MM.1S (cell line): ENCODE measurements around the gene FAM240A.
A peak's percentile ranks its signal among the peaks of the same experiment; 100 is the strongest.

Source experiments
- DNase-seq: peaks from one replicate; pipeline ENCODE4 v3.0.0-alpha.2; 2015
- H2AFZ ChIP-seq: fragments of 300-600 bp; sonication (generic); 2 replicates; pipeline ENCODE4 v1.6.0; 2016; ENCODE audit warnings: antibody characterized with exemption, low read length
- H3F3A ChIP-seq: fragments of 300-600 bp; sonication (generic); 2 replicates; pipeline ENCODE4 v1.6.1; 2016; ENCODE audit warnings: mild to moderate bottlenecking, antibody characterized with exemption, low read length, moderate library complexity, mixed read lengths; ENCODE audit not compliant: insufficient read depth
- H3K27ac ChIP-seq: fragments of 300-600 bp; sonication (generic); 2 replicates; pipeline ENCODE4 v1.5.1; 2016; ENCODE audit warnings: mild to moderate bottlenecking, low read length
- H3K27me3 ChIP-seq: fragments of 300-600 bp; sonication (generic); replicated peaks from 2 replicates; pipeline ENCODE4 v1.6.0; 2016; ENCODE audit warnings: low read length; ENCODE audit not compliant: insufficient read depth
- H3K36me3 ChIP-seq: fragments of 300-600 bp; sonication (generic); replicated peaks from 2 replicates; pipeline ENCODE4 v1.6.1; 2016; ENCODE audit warnings: mild to moderate bottlenecking, low read length, mixed read lengths; ENCODE audit not compliant: insufficient read depth
- H3K4me1 ChIP-seq: fragments of 300-600 bp; sonication (generic); 2 replicates; pipeline ENCODE4 v1.6.1; 2016; ENCODE audit warnings: low read length, mixed read lengths
- H3K4me2 ChIP-seq: fragments of 300-600 bp; sonication (generic); 2 replicates; pipeline ENCODE4 v1.6.0; 2016; ENCODE audit warnings: low read depth, low read length
- H3K4me3 ChIP-seq: fragments of 300-600 bp; sonication (generic); 2 replicates; pipeline ENCODE4 v1.5.1; 2016; ENCODE audit warnings: low read length, mixed read lengths
- H3K79me2 ChIP-seq: fragments of 300-600 bp; sonication (generic); 2 replicates; pipeline ENCODE4 v1.6.1; 2016; ENCODE audit warnings: mixed run types, low read length, mixed read lengths
- H3K9ac ChIP-seq: fragments of 300-600 bp; sonication (generic); 2 replicates; pipeline ENCODE4 v1.6.1; 2016; ENCODE audit warnings: low read length, mixed read lengths
- H3K9me2 ChIP-seq: fragments of 300-600 bp; sonication (generic); replicated peaks from 2 replicates; pipeline ENCODE4 v1.6.1; 2016; ENCODE audit warnings: mild to moderate bottlenecking, low read length, mixed read lengths; ENCODE audit not compliant: insufficient read depth
- H3K9me3 ChIP-seq: fragments of 300-600 bp; sonication (generic); replicated peaks from 2 replicates; pipeline ENCODE4 v1.6.1; 2016; ENCODE audit warnings: mild to moderate bottlenecking, low read length, mixed read lengths; ENCODE audit not compliant: insufficient read depth
- H4K20me1 ChIP-seq: fragments of 300-600 bp; sonication (generic); 2 replicates; pipeline ENCODE4 v1.6.1; 2016; ENCODE audit warnings: mild to moderate bottlenecking, low read length, moderate library complexity, mixed read lengths; ENCODE audit not compliant: insufficient read depth
- CTCF ChIP-seq: fragments of 300-600 bp; sonication (generic); IDR thresholded peaks from 2 replicates; pipeline ENCODE4 v1.5.1; 2016; ENCODE audit warnings: antibody characterized with exemption, low read length, mixed read lengths
- EZH2 ChIP-seq: fragments of 300-600 bp; sonication (generic); optimal IDR thresholded peaks from 2 replicates; pipeline ENCODE3; 2017; ENCODE audit warnings: low read depth, mild to moderate bottlenecking, antibody characterized with exemption, low read length, mixed read lengths
- EZH2phosphoT487 ChIP-seq: fragments of 300-600 bp; sonication (generic); IDR thresholded peaks from 2 replicates; pipeline ENCODE4 v1.6.1; 2018; ENCODE audit warnings: antibody characterized with exemption, low read length

FAM240A gene

GRCh38 chr3:46673151-46674030 is 61.1 kb downstream of the FAM240A start:
- H3K36me3 ChIP-seq = no peaks in the 10 kb centered on the region
- H3K4me2 ChIP-seq = no peak overlapping the region
- H3K9me3 ChIP-seq = no peaks in the 10 kb centered on the region
- no peak overlapping the region for H3K27ac ChIP-seq
- H3K27me3 ChIP-seq = no peaks in the 10 kb centered on the region
- H3K4me1 ChIP-seq = no peaks in the 10 kb centered on the region
- H3F3A ChIP-seq = no peaks in the 10 kb centered on the region
- H3K79me2 ChIP-seq = no peaks in the 10 kb centered on the region
- no peak overlapping the region for H2AFZ ChIP-seq
- no peak overlapping the region for H3K4me3 ChIP-seq
- TF ChIP-seq EZH2phosphoT487 = no peak
- TF ChIP-seq CTCF = no peak
- TF ChIP-seq EZH2 = no peak
- H4K20me1 ChIP-seq = no peaks in the 10 kb centered on the region
- H3K9ac ChIP-seq = no peak overlapping the region
- DNase-seq = no peak
- no peaks in the 10 kb centered on the region for H3K9me2 ChIP-seq

GRCh38 chr3:46674031-46674845 is 61.9 kb downstream of the FAM240A start:
- H3K9me2 ChIP-seq = no peaks in the 10 kb centered on the region
- no peak overlapping the region for H3K27ac ChIP-seq
- H3K4me2 ChIP-seq = no peak overlapping the region
- H2AFZ ChIP-seq = no peak overlapping the region
- H3K4me3 ChIP-seq = no peak overlapping the region
- H3K9ac ChIP-seq = no peak overlapping the region
- no peaks in the 10 kb centered on the region for H3K27me3 ChIP-seq
- no peaks in the 10 kb centered on the region for H3K36me3 ChIP-seq
- no peaks in the 10 kb centered on the region for H3K79me2 ChIP-seq
- H3K4me1 ChIP-seq = no peaks in the 10 kb centered on the region
- DNase-seq = no peak
- TF ChIP-seq EZH2phosphoT487 (no peak), CTCF (peak; percentile 25; the same call in 1 of the 2 replicates)
- no peaks in the 10 kb centered on the region for H4K20me1 ChIP-seq
- H3F3A ChIP-seq = no peaks in the 10 kb centered on the region
- no peaks in the 10 kb centered on the region for H3K9me3 ChIP-seq

GRCh38 chr3:46675426-46675825 is 63.1 kb downstream of the FAM240A start:
- TF ChIP-seq CTCF (no peak), EZH2phosphoT487 (no peak), EZH2 (no peak)
- Histone ChIP-seq H3K4me3 (no peak overlapping the region), H3K9me2 (no peaks in the 10 kb centered on the region), H3K4me2 (no peak overlapping the region), H3K27ac (no peak overlapping the region), H3K9me3 (no peaks in the 10 kb centered on the region), H3K9ac (no peak overlapping the region), H4K20me1 (no peaks in the 10 kb centered on the region), H3F3A (no peaks in the 10 kb centered on the region), H3K4me1 (no peaks in the 10 kb centered on the region), H3K36me3 (no peaks in the 10 kb centered on the region), H3K79me2 (no peaks in the 10 kb centered on the region), H2AFZ (no peak overlapping the region), H3K27me3 (0 out of 2 replicates have a peak, but pooled peaks cover 5% of the 10 kb centered on the region)
- DNase-seq = no peak
